HEK293T (cell line): ENCODE data around the gene IGFBP3.

ENCODE experiments used
- ARNT ChIP-seq: fragments of 450-650 bp; IDR thresholded peaks from 2 replicates; pipeline ENCODE4 v1.6.1; 2017; ENCODE audit warnings: mild to moderate bottlenecking
- BHLHE40 ChIP-seq: fragments of 450-650 bp; IDR thresholded peaks from 2 replicates; pipeline ENCODE4 v1.6.1; 2016; ENCODE audit warnings: mild to moderate bottlenecking, moderate library complexity, borderline replicate concordance
- ELF4 ChIP-seq: fragments of 450-650 bp; IDR thresholded peaks from 2 replicates; pipeline ENCODE4 v1.6.1; 2017; ENCODE audit warnings: antibody characterized with exemption
- FOXA1 ChIP-seq: fragments of 450-650 bp; IDR thresholded peaks from 2 replicates; pipeline ENCODE4 v1.6.1; 2016; ENCODE audit warnings: mild to moderate bottlenecking
- FOXM1 ChIP-seq: fragments of 450-650 bp; IDR thresholded peaks from 2 replicates; pipeline ENCODE4 v1.6.1; 2017; ENCODE audit warnings: mild to moderate bottlenecking, borderline replicate concordance
- HDGF ChIP-seq: fragments of 450-650 bp; IDR thresholded peaks from 2 replicates; pipeline ENCODE4 v1.6.1; 2017; ENCODE audit warnings: antibody characterized with exemption, borderline replicate concordance
- ZNF384 ChIP-seq: fragments of 450-650 bp; IDR thresholded peaks from 2 replicates; pipeline ENCODE4 v1.6.1; 2016

- TF ChIP-seq HDGF (no peak), FOXA1 (no peak), ARNT (no peak), BHLHE40 (no peak), FOXM1 (no peak), ELF4 (no peak), ZNF384 (no peak)
These were observed 42.5 kb downstream of the IGFBP3 start for GRCh38 chr7:45878457-45879144.
